HG02973 (cell line): Measurements from ENCODE around the gene FUT9.
"Not testable (repeated sequence)": the region's sequence is repeated elsewhere in the genome, so short reads cannot be mapped to it uniquely, and the experiment has no call there.

Experiments used
- ATAC-seq: cut with Tn5 transposase; IDR thresholded peaks from one replicate; pipeline ENCODE4 v1.9.1; 2021; ENCODE audit warnings: moderate library complexity; ENCODE audit not compliant: unreplicated experiment

The FUT9 gene

GRCh38 chr6:96171112-96171511 is 155.3 kb downstream of the FUT9 start:
- ATAC-seq = no peak

DNA sequence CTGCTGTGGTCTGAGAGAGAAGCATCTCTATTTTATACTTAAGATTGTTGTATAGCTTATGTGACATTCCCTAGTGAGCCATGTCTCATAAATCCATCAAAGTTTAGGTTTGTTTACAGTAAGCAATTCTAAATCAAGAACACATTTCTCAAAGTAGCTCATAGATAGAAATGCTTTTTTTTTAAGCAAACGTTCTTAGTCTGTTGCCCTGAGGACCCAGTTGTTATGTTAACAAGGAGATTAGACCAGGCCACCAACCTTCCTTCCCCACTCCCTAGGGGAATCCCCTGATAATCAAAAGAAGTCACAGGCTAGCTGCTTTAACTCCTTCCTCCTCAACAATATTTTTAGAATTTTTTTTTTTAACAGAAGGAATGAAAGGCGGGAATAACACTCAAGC is 169.0 kb downstream of the FUT9 start:
- ATAC-seq = no peak

- no peak for ATAC-seq
These were observed 170.3 kb downstream of the FUT9 start for GRCh38 chr6:96186094-96186493.

DNA sequence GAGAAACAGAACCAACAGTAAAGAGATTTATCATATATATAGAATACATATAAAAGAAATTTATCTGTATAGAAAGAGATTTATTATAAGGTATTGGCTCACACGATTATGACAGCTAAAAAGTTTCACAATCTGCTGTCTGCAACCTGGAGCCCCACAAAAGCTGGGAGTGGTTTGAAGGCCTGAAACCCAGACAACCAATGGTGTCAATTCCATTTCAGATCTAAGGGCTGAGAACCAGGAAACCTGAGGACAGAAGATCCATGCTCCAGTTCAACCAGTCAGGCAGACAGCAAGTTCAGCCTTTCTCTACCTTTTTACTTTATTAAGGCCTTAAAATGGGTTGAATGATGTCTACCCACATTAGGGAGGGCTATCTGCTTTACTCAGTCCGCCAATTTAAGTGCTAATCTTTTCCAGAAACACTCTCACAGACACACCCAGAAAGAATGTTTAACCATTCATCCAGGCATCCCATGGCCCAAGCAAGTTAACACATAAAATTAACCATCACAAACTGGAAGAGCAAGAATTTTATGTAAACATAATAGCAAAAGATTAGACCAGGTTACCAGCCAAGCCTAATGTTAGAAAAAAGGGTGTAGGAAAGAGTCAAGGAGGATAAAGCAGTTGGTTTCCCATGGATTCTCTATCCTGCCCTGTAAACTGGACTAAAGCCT is 170.9 kb downstream of the FUT9 start:
- ATAC-seq = no peak

DNA sequence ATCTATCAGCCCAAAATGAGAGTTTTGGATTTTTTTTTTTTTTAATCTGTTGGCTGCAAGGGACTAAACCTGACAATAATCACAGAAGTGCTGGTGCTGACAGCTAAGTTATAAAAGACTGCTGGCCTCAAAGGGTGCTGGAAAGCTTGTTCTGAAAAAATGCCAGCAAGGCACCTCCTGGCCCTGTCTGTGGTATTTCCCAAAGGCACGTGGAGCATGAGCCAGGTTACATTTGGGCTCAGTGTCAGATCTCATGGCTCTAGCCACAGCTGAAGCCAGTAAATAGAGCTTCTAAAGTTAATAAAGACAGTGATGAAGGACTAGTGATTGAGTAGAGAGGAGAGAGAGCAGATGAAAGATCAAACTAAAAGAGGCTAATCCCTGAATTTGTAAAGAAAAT is 178.9 kb downstream of the FUT9 start:
- ATAC-seq = no peak

GRCh38 chr6:96195272-96195671 is 179.5 kb downstream of the FUT9 start:
- no peak for ATAC-seq

- ATAC-seq = no peak
These were observed 180.9 kb downstream of the FUT9 start for GRCh38 chr6:96196633-96197032.

- no peak for ATAC-seq
These were observed 181.5 kb downstream of the FUT9 start for GRCh38 chr6:96197241-96197640.

DNA sequence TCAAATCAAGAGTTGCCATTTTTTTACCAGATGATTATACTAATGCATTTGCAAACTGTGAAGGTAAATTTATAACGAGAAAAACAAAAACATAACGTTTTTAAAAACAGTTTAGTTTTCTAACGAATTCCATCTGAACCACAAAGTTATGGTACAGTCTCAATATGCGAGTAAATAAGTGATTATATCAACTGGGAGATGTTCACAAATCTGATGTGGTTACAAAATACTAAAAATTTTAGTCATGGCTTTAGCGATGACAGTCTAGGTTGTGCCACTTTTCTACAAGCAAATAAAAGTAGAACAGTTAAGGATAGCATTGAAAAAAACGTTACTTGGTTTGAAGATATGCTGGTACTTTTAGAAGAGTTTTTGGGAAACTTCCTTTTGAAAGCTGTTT is 186.8 kb downstream of the FUT9 start:
- ATAC-seq = no peak

- no peak for ATAC-seq
These were observed 195.6 kb downstream of the FUT9 start for GRCh38 chr6:96211341-96211740.

GRCh38 chr6:96212066-96212465 is 196.3 kb downstream of the FUT9 start:
- no peak for ATAC-seq

DNA sequence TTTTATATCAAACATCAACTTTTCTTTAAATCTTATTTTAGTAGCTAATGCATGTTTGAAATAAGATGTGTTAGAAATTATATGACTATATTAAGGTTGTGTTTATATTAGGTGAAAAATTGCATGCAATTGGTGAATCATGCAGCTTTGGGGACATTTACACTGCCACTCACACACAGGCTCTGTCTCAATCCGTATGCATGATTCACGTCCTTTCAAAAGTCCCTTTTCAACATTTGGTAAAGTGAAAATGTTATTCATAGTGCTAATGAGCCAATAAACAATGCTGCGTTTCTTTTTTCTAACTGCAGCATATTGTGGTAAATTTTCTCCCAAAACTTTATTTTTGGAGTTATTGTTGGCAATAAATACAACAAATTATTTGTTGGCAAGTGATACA is 198.0 kb downstream of the FUT9 start:
- no peak for ATAC-seq

GRCh38 chr6:96223695-96224094 is 207.9 kb downstream of the FUT9 start:
- no peak for ATAC-seq

- ATAC-seq = no peak
These were observed 211.4 kb downstream of the FUT9 start for GRCh38 chr6:96227135-96227534.

DNA sequence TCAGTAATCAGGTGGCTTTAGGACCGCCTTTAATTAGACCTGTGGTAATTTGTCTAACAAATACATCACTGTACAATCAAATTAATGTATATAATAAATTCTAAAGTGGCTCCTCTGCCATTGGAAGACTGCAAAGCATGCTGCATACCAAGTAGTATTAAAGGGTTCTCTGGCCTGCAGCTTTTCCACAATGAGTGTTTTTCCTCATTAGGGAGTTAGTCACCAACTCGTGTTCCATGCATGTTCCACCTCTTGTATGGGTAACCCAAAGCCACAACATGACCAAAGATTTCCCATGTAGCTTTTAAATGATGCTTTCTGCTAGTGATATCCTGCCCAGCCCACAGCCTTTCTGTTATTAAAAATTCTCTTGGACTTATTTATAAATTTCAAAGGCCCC is 218.7 kb downstream of the FUT9 start:
- ATAC-seq = no peak

- ATAC-seq = no peak
These were observed 220.2 kb downstream of the FUT9 start for GRCh38 chr6:96235927-96236326.

- ATAC-seq = no peak
These were observed 220.7 kb downstream of the FUT9 start for GRCh38 chr6:96236471-96236870.

DNA sequence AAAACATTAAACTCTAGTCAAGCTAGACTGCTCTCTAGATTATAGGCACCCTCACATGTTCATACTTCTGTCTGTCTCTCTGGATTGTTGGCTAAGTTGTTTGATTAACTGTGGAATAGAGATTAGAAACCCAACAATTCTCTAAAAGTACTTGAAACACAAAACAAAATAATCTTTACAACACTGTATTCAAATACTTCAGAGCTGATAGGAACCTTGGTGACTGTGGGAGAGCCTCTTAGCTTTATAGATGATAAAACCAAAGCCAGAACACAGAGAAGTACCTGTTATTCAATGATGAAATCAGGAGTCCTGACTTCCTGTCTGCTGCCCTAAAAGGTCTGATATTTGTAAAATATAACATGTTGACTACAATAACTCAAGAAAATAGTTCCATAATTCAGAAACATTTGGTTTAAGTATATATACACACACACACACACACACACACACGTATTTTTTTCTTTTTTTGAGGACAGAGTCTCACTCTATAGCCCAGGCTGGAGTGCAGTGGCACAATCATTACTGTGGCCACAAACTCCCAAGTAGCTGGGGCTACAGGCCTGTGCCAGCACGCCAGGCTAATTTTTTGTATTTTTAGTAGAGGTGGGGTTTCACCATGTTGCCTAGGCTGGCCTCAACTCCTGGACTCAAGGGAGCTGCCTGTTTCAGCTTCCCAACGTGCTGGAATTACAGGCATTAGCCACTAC is 222.0 kb downstream of the FUT9 start:
- no peak for ATAC-seq

DNA sequence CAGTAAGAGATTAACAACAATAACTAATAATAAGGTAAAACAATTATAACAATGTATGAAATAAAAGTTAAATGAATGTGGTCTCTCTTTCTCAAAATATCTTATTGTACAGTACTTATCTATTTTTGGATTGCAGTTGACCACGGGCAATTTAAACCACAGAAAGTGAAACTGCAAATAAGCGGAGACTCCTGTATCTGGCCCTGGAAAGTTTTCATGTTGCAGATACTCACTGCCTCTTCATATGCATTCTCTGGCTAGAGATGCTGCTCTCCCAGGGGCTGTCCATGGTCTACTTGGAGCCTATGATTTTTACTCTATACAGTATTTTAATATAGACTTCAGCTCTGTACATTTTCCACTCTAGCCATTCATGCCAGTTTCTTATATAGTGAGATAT is 230.8 kb downstream of the FUT9 start:
- no peak for ATAC-seq

- ATAC-seq = no peak
These were observed 234.0 kb downstream of the FUT9 start for GRCh38 chr6:96249755-96250154.

- ATAC-seq = no peak
These were observed 242.0 kb downstream of the FUT9 start for GRCh38 chr6:96257751-96258150.

- ATAC-seq = not testable (repeated sequence)
These were observed 245.1 kb downstream of the FUT9 start for GRCh38 chr6:96260787-96261430.
